GM12865 (cell line): ENCODE results near the gene VGLL4.
"Not testable (repeated sequence)": the region's sequence is repeated elsewhere in the genome, so short reads cannot be mapped to it uniquely, and the experiment has no call there.

Experiments used
- DNase-seq: peaks from one replicate; pipeline ENCODE4 v3.0.0; 2010; ENCODE audit warnings: low read depth
- H3K4me3 ChIP-seq: 2 replicates; pipeline ENCODE4 v1.5.1; 2011; ENCODE audit warnings: mild to moderate bottlenecking, low read depth, low read length, control low read depth
- CTCF ChIP-seq: IDR thresholded peaks from 2 replicates; pipeline ENCODE4 v1.5.1; 2011; ENCODE audit warnings: low read length, control low read depth, low read depth, inconsistent platforms; ENCODE audit not compliant: insufficient read depth; ENCODE audit errors: missing control alignments

VGLL4 gene

GRCh38 chr3:11522398-11522715, 121.4 kb downstream of the VGLL4 start:
- TF ChIP-seq CTCF, result no peak
- DNase-seq, result no peak
- H3K4me3 ChIP-seq, result no peak overlapping the region

- TF ChIP-seq CTCF, result no peak
- H3K4me3 ChIP-seq, result no peak overlapping the region
- DNase-seq, result no peak
Observed at GRCh38 chr3:11521167-11521566, 122.5 kb downstream of the VGLL4 start.

- TF ChIP-seq CTCF, result no peak
- no peak for DNase-seq
- no peak overlapping the region for H3K4me3 ChIP-seq
Observed at GRCh38 chr3:11517601-11518000, 126.1 kb downstream of the VGLL4 start.

GRCh38 chr3:11514191-11514821, 129.4 kb downstream of the VGLL4 start:
- DNase-seq, result no peak
- no peak overlapping the region for H3K4me3 ChIP-seq
- TF ChIP-seq CTCF, result no peak

- TF ChIP-seq CTCF, result no peak
- DNase-seq, result no peak
- H3K4me3 ChIP-seq, result no peak overlapping the region
Observed at GRCh38 chr3:11513817-11514135, 129.9 kb downstream of the VGLL4 start.

- H3K4me3 ChIP-seq, DNase-seq: not testable (repeated sequence)
Observed at GRCh38 chr3:11513125-11513816, 130.4 kb downstream of the VGLL4 start.

- not testable (repeated sequence) for DNase-seq
Observed at GRCh38 chr3:11511606-11512005, 132.1 kb downstream of the VGLL4 start.

GRCh38 chr3:11510356-11510755, 133.4 kb downstream of the VGLL4 start:
- TF ChIP-seq CTCF, result no peak

More at GRCh38 chr3:11511606-11512005, 132.1 kb downstream of the VGLL4 start:
- H3K4me3 ChIP-seq, result not testable (repeated sequence)

More at GRCh38 chr3:11510356-11510755, 133.4 kb downstream of the VGLL4 start:
- H3K4me3 ChIP-seq, result no peak overlapping the region
- no peak for DNase-seq
